GM18502 (cell line): ENCODE results near the gene CNNM4.

Experiments used
- ATAC-seq: cut with Tn5 transposase; IDR thresholded peaks from one replicate; pipeline ENCODE4 v1.9.1; 2021; ENCODE audit warnings: mild to moderate bottlenecking; ENCODE audit not compliant: unreplicated experiment, poor library complexity

Gene CNNM4

GRCh38 chr2:96852667-96853066 is 92.0 kb downstream of the CNNM4 start:
- ATAC-seq, result no peak

- no peak for ATAC-seq
Measured at GRCh38 chr2:96853321-96853720, 92.6 kb downstream of the CNNM4 start.

GRCh38 chr2:96856776-96857666 is 96.3 kb downstream of the CNNM4 start:
- no peak for ATAC-seq

GRCh38 chr2:96857667-96858372 is 97.1 kb downstream of the CNNM4 start, which contains the start of gene ANKRD39:
Gene ANKRD39, minus strand, starts transcription at chr2:96858016. Its CDS starts 29 bp downstream, at chr2:96857987.
- ATAC-seq, result peak; percentile 92

- no peak for ATAC-seq
Measured at GRCh38 chr2:96859099-96859649, 98.5 kb downstream of the CNNM4 start.

GRCh38 chr2:96859681-96860064 is 99.0 kb downstream of the CNNM4 start:
- ATAC-seq, result no peak

GRCh38 chr2:96860065-96861029 is 99.6 kb downstream of the CNNM4 start:
- ATAC-seq, result no peak

GRCh38 chr2:96861074-96861473 is 100.4 kb downstream of the CNNM4 start:
- no peak for ATAC-seq
